Dedifferentiated amniotic fluid mesenchymal stem cell (primary cell): ENCODE results near the gene TMEM191C.
"Not testable (repeated sequence)": the region's sequence is repeated elsewhere in the genome, so short reads cannot be mapped to it uniquely, and the experiment has no call there.

ENCODE experiments used
- DNase-seq: peaks from one replicate; pipeline ENCODE4 v3.0.0-alpha.2; 2016; ENCODE audit errors: extremely low spot score

The TMEM191C gene

DNA sequence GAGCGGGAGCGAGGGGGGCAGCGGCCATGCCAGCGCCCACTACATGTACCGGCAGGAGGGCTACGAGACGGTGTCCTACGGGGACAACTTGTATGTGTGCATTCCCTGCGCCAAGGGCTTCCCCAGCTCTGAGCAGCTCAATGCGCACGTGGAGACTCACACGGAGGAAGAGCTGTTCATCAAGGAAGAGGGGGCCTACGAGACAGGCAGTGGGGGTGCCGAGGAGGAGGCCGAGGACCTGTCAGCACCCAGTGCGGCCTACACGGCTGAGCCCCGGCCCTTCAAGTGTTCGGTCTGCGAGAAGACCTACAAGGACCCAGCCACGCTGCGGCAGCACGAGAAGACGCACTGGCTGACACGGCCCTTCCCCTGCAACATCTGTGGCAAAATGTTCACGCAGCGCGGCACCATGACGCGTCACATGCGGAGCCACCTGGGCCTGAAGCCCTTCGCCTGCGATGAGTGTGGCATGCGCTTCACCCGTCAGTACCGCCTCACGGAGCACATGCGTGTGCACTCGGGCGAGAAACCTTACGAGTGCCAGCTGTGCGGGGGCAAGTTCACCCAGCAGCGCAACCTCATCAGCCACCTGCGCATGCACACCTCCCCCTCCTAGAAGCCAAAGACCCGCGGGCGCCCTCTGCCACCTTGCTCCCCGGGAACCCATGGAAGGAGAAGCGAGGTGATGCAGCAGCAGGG lies 20.9 kb upstream of the TMEM191C start:
- DNase-seq: peak; percentile 4

DNA sequence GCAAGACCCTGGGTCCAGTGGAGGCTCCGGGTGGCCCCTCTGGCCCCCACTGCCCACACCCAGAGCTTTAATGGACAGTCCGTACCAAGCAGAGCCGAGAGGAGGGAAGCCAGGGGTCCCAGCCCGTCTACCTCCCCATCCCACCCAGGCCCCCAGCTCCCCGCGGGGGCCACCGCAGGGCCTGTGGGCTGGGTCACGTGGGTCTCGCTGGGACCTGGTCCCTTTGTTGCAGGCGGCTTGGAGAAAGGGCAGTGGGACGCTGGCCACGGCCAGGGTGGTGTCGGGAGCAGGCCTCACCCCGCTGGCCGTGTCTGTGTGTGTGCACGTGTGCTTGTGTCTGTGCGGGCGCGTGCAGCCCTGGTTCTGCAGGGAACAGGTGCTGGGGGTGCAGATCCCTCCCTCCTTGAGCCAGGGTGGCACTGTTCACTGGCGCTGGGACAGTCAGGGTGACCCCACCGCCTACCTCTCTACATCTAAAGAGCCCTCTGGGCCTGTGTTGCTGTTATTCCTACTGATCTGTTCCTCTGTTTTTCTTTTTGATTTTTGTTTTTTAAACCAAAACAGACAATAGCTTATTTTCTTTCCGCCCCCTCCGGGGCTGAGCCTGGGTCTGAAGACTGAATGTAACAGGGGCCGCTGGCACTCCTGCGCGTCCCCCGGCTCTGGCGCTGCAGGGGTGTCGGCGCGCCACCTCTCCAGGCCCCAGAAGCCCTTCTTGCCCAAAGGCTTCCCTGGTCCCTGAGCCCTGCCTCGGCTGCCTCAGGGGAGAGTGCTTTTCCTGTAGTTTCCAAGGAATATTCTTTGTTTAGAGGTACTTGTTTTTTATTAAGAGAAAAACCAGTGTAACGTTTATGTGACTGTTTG lies 20.1 kb upstream of the TMEM191C start:
- DNase-seq: peak; percentile 7

DNA sequence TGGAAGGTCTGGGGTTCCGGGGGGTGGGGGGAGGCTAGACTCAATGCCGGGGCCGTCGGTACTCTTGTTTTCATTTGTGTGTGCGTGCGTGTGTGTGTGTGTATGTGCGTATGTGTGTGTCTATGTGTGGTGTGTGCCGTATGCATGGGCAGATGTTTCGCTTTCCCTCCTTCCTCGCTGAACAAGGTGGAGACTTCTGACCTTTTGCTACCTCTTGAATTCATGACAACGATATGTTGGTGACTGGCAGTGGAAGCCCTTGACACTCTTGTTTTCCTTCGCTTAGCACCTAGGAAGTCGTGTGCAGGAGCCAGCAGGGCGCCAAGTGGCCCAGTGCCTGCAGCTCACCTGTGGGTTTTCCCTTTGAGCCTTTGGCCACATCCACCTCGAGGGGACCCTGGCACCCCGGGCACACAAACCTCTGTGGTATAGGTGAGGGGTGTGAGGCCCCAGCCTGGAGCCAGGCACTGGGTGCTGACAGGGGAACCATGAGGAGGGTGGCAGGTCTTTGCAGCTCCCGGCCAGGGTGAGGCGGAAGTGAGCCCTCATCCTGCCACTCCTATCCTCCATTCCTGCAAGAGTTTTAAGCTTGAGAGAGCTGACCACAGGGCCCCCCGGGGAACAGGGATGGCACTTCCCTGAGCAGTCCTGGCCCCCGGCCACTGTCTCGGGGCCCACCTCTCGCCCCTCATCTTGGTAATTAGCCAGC lies 19.3 kb upstream of the TMEM191C start:
- peak; percentile 3 for DNase-seq

DNA sequence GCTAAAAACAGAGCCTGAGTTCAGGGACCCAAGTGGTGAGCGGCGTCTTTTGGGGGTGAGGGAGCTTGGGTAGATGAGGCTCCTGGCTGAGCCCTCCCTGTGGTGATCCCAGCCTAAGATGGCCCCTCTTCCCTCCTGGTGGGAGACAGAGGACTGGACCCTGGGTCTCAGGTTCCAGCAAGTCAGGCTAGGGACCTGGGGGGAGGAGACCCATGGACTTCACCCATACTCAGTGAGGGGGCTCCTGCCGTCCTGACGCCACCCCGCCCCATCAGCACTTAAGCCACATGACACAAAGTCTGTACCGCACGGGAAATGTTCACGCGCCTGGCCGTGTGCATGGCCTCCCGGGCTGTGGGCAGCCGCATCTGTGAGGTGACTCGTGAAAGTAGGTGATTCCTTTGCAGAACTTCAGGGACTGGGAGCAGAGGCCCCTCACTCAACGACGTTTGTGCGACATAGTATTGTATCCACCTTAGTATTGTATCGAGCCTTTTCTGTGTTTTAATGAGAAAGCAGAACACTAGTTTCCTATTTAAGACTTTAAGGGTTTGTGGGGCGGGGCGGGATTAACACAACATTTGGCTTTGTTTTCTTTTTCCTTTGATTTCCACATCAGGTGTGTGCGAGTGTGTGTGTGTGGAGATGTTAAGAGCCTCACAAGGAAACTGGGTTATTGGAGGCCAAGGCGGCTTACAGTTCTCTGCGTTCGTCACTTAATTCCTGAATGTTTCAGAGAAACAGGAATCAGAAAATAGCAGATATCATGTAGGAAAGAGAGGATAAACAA lies 18.4 kb upstream of the TMEM191C start:
- DNase-seq: peak; percentile 14

DNA sequence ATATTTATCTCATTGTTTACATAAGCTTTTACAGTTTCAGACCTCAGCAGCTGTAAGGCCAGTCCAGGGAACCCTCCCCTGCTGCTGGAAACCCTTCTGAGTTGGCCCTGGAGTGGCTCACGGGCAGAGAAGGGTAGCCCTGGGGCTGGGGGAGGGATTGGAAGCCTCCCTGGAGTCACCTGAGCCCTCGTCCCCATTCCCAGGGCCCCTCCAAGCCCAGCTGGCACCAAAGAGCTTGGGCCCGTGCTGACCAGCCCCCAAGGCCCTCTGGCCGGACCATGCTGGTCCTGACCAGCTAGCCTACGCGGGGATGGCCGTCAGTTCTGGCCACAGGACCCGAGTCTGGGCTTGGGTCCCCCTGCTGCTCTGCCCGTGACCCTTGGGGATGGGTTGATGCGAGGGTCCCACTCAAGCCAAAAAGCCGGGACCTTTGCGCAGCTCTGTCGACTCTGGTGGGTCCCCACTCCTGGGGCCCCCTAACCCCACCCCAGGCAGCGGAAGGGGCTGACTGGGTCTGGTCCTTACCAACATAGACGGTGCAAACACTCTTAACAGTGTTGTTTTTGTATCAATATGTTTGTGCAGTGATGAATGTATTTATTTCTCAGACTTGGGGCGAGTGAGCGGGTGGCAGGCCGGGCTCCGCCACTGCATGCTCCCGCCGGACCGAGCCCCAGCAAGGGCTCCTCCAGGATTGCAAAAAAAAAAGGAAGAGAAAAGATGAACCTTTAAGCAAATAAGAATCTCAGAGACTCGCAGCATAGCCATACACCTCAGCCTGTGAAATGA lies 17.5 kb upstream of the TMEM191C start:
- no peak for DNase-seq

DNA sequence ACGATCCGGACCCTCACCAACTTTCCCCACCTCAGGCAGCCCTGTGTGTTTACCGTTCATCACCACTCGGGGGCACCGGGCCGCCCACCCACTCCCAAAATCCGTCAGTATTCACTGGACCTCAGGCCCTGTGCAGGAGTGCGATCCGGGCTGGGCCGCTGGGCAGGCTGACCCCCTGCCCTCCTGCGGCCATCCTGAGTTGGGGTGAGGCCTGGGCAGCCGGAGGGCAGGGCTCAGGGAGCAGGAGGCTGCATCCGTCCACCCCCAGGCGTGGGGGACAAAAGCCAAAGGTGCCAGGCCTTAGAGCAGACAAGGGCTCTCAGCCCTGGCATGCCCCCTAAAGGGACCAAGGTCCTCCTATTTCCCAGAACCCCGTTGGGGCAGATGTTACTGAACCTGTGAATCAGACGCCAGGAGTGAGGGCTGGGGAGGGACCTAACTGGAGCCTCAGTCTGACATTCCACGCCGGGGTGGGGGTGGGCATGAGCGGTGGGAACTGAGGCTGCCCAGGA lies 16.8 kb upstream of the TMEM191C start:
- DNase-seq: peak; percentile 9

DNA sequence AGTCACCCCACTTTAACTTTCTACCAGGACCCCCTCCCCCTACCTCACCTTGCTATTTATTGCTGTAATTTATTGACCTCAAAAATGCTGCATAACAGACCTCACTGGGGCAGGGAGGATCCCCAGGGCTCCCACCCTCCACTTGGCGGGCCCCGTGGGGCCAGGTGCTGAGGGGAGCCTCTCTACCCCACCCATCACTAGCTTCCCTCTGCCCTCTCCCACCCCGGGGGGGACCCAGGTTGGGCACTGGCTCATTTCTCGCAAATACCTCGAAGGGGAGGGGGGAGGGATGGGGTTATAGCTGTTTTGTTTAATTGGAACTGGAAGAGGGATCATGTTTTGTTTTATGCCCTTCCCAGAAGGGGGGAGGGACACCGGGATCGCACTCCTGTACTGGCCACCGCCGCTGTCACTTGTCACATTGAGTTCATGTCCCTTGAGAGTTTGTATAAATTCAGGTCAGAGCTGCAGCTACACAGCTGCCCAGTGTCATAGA lies 16.3 kb upstream of the TMEM191C start:
- peak; percentile 12 for DNase-seq

DNA sequence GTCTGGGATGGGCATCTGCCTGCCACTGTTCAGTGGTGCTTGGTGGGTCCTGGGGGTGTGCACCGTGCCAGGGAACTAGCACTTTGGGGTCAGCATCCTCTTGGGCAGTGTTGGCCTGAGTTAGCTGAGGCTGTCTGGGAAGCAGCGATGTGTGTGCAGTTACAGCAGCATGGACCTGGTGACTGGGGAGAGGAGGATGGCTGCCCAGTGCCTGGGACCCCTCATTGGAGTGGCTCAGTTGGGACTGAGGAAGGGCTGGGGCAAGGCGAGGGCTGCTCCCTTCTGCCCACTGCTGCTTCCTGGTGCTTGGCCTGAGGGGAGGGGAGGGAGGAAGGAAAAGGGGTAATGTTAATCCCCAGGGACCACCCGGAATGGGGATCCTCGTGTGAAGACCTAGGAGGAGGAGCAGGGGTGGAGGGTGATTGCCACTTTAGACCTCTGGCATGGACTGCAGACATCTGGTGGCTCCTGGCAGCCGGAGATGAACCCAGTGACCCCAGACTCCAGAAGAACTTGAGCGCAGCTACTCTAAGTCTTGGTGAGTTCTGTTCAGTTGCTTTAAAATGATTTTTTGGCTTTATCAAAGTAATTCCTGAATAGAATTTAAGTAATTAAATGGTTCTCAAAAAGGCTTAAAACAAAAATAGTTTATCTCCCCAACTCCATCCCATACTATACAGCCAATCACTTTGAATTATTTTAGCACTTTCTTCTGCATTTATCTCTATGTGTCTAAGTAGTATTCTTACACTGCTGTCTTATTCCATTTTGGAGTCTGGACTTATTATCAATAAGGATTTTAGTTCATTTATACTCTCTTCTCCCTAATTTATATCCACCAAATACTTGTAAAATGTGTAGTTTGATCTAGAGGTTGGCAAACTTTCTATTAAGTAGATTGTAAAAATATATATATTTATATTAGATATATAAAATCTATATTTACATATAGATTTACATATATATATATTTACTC lies 15.4 kb upstream of the TMEM191C start:
- DNase-seq: peak; percentile 5

DNA sequence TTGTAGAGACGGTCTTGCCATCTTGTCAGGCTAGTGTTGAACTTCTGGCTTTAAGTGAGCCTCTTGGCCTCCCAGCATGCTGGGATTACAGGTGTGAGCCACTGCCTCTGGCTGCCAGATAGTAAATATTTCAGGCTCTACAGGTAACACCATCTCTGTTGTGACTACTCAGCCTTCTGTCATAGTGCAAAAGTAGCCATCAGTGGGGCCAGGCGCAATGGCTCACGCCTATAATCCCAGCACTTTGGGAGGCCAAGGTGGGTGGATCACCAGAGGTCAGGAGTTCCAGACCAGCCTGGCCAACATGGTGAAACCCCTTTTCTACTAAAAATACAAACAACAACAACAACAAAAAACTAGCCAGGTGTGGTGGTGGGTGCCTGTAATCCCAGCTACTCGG lies 14.5 kb upstream of the TMEM191C start:
- DNase-seq: peak; percentile 5

DNA sequence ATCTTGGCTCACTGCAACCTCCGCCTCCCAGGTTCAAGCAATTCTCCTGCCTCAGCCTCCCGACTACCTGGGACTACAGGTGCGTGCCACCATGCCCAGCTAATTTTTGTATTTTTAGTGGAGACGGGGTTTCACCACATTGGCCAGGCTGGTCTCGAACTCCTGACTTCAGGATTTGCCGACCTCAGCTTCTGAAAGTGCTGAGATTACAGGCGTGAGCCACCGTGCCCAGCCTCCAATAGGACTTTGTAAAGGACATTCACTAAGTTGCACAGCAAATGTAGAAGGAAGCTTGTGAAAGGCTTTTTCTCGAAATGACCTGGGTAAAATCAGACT lies 12.2 kb upstream of the TMEM191C start:
- not testable (repeated sequence) for DNase-seq

DNA sequence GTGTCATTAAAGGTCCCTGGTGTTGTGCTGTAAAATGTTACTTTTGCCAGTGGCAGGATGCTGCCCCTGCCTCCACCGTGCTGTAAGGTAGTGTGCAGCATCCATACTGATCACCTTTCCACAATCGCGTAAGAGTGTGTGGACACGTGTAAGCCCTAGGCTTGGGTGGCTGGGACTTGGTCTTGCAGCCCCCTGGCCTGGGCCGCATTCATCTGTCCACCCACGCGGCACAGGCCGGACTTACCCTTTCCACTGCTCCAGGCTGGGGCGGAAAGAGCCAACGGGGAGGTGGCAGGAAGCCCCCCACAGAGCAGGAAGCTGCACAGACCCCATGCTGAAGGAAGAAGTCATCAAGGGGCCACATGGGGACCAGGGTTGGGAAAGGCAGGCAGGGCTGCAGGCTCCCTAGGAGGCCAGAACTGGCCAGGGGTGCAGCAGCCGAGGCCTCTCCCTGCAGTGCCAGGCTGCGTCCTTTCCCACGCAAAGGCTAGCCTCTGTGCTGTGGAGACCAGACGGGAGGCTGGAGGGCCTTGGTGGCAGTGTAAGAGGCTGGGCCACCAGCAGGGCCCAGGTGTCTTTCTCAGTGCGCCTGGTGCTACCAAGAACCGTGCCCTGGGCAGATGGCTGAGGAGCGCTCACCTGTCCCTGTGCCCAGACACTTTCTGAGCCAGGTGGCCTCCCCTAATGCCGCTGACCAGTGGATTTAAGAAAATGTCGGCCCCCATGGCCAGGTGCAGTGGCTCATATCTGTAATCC lies 11.7 kb upstream of the TMEM191C start:
- peak; percentile 9 for DNase-seq

DNA sequence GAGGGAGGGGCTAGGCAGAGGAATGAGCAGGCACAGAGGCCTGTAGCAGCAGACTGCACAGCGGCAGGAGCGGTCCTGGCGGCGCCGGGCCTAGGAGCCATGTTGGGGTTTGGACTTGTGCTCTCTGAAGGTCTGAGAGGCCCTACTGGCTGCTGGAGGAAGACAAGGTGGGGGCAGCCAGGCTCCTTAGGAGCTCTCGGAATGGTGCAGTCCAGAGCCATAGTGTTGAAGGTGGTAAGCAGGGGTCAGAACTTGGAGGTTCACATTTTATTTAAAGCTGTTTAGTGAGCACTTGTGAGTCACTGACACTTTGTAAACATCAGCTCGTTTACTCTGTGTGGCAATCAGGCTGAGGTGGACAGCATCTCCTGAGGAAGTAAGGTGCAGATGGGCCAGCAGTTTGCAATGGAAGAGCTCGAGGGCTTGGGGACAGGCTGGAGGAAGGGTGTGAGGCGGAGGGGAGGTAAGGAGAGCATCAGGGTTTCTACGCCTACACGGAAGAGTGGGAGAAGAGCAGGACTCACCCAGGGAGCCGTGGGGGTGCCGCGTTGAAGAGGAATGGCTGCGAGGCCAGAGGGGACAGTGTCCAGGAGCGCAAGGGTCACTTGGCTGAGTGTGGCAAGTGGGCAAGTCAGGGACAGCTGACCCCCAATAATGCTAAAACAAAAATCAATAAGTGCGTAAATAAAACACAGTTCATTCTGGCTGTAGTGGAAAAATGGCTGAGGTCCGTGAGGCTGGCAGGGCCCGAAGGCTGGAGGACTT lies 10.0 kb upstream of the TMEM191C start:
- DNase-seq: peak; percentile 4

DNA sequence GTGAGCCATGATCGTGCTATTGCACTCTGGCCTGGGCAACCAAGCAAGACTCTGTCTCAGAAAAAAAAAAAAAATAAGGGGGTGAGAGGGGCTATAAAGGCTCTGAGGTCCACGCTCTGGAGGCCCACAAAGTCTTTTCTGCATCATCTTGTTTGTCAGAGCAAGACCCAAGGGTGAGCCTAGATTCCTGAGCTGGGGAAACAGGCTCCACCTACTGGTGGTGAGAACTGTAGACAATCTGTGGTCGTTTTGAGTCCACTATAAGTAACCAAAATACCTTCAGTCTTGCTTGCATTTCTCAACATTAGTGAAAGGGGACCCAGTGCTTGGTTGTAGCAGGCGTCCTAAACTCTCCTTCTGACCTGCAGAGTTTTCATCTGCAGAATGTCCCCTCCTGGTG lies 4.5 kb upstream of the TMEM191C start:
- not testable (repeated sequence) for DNase-seq

DNA sequence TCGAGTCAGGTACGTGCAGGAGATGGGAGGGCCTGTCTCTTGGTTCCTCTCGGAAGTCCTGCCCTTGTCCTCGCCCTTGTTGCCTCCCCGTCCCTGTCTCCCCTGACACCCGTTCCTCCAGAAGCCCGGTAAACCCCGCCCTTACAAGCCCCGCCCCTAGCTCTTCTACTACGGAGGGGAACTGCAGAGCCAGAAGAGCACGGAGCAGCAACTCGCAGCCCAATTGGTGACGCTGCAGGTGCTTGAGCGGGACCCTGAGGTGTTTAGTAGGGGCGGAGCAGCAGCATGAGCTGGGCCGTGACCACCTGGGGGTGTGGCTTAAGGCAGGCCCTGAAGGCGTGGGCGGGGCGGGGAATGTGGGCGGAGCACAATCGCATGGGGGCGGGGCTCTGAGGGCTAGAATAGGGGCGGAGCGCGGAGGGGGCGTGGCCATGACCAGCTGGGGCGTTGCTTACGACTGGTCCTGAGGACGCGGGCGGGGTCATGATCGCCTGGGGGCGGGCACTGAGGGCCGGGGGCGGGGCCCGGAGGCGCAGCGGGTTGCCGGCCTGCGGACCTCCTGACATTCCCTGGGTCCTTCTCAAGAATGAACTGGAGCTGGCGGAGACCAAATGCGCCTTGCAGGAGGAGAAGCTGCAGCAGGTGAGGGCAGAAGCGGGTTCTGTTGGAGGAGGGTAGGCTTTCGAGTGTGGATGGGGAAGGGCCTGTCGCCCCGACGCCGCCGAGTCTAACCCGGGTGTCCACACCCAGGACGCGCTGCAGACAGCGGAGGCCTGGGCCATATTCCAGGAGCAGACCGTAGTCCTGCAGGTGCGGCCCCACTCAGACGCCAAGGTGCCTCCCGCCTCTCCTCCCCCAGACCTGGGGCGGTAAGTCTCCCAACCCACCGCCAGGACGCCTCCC lies 1.3 kb downstream of the TMEM191C start:
- DNase-seq: peak; percentile 14

DNA sequence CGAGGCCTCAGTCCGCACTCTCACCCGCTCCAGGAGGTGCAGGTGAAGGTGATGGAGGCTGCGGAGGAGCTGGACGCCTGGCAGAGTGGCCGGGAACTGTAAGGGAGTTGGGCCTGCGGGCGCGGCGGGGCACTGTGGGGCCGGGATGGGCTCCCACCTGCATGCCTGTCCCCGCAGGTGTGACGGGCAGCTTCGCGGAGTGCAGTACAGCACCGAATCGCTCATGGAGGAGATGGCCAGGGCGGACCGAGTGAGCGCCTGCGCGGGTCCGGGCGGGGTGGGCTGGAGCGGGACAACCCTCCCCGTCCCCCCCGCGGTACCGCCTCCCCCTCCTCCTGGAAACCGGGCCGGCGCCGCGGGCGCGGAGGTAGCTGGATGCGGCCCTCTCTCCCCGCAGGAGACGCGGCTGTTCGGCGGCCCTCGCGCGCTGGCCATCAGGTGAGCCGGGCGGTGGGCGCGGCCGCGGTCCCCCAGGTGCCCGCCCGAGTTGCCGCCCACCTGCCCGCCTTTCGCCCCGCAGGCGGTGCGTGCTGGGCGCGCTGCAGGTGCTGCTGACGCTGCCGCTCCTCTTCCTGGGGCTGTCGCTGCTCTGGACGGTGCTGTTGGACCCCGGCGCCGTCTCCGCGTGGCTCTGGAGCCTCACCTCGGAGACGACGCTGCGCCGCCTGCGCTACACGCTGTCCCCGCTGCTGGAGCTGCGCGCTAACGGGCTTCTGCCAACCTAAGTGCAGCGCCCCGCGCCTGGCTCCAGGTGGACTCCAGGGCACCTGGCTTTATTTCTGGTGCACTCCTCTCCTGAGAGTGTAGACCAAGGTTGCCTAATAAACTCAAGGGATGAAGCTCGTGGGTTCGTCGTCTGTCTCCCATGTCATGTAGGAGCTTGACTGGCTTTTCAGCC lies 2.2 kb downstream of the TMEM191C start:
- DNase-seq: not testable (repeated sequence)

DNA sequence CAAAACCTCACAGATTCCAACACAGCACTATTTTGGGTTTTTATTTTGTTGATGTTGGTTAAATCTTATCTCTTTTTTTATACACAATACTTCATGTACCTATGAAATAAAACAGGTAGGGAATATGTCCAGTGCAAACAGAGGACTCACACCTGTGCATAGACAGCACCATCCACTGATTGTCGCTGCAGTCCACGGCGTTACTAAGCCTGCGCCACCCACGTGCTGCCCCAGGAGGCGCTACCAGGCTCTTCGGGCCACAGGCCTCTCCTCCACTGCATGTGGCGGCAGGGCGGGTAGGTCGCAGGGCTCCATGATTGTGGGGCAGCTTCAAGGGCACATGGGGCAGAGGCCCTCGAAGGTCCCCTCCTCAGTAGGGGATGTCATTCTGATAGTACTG lies 5.8 kb downstream of the TMEM191C start:
- not testable (repeated sequence) for DNase-seq
